Adipocyte (in vitro differentiated cells): ENCODE measurements around the gene CCL1.

Experiments
- DNase-seq: peaks from one replicate; pipeline ENCODE4 v3.0.0-alpha.2; 2015; ENCODE audit warnings: low read depth
- H3K27me3 ChIP-seq: replicated peaks from 2 replicates; pipeline ENCODE4 v1.7.0; 2013; ENCODE audit warnings: mild to moderate bottlenecking, low read length, moderate library complexity; ENCODE audit not compliant: control insufficient read depth, insufficient read depth
- H3K36me3 ChIP-seq: 2 replicates; pipeline ENCODE4 v1.7.0; 2013; ENCODE audit warnings: low read length, mild to moderate bottlenecking, moderate library complexity; ENCODE audit not compliant: control insufficient read depth, insufficient read depth, severe bottlenecking
- H3K4me1 ChIP-seq: 2 replicates; pipeline ENCODE4 v1.7.0; 2013; ENCODE audit warnings: mild to moderate bottlenecking, low read length, moderate library complexity; ENCODE audit not compliant: control insufficient read depth, insufficient read depth
- H3K4me3 ChIP-seq: 2 replicates; pipeline ENCODE4 v1.7.0; 2013; ENCODE audit warnings: mild to moderate bottlenecking, low read length, moderate library complexity
- H3K9ac ChIP-seq: 2 replicates; pipeline ENCODE4 v1.7.0; 2013; ENCODE audit warnings: mild to moderate bottlenecking, low read length, moderate library complexity
- H3K9me3 ChIP-seq: 2 replicates; pipeline ENCODE4 v1.7.0; 2013; ENCODE audit warnings: mild to moderate bottlenecking, low read length, moderate library complexity; ENCODE audit not compliant: control insufficient read depth

CCL1 gene

GRCh38 chr17:34397265-34397664, 34.2 kb upstream of the CCL1 start:
- Histone ChIP-seq H3K4me1 (no peaks in the 10 kb centered on the region), H3K9ac (no peak overlapping the region), H3K4me3 (no peak overlapping the region), H3K36me3 (no peaks in the 10 kb centered on the region), H3K9me3 (no peaks in the 10 kb centered on the region), H3K27me3 (peaks cover 42% of the 10 kb centered on the region)
- DNase-seq, result no peak

- peaks cover 43% of the 10 kb centered on the region for H3K27me3 ChIP-seq
- no peak overlapping the region for H3K9ac ChIP-seq
- H3K4me1 ChIP-seq, result no peaks in the 10 kb centered on the region
- H3K36me3 ChIP-seq, result no peaks in the 10 kb centered on the region
- no peak for DNase-seq
- no peaks in the 10 kb centered on the region for H3K9me3 ChIP-seq
- no peak overlapping the region for H3K4me3 ChIP-seq
Observed at GRCh38 chr17:34393401-34393800, 30.4 kb upstream of the CCL1 start.

- peaks cover 35% of the 10 kb centered on the region for H3K27me3 ChIP-seq
- no peak for DNase-seq
Observed at GRCh38 chr17:34391241-34391640, 28.2 kb upstream of the CCL1 start.

GRCh38 chr17:34390649-34391048, 27.6 kb upstream of the CCL1 start:
- no peak for DNase-seq
- H3K36me3 ChIP-seq, result no peaks in the 10 kb centered on the region
- no peak overlapping the region for H3K4me3 ChIP-seq
- no peaks in the 10 kb centered on the region for H3K9me3 ChIP-seq
- peaks cover 35% of the 10 kb centered on the region for H3K27me3 ChIP-seq
- H3K9ac ChIP-seq, result no peak overlapping the region
- H3K4me1 ChIP-seq, result no peaks in the 10 kb centered on the region

More at GRCh38 chr17:34391241-34391640, 28.2 kb upstream of the CCL1 start:
- H3K9me3 ChIP-seq, result no peaks in the 10 kb centered on the region
- H3K4me1 ChIP-seq, result no peaks in the 10 kb centered on the region
- H3K4me3 ChIP-seq, result no peak overlapping the region
- H3K36me3 ChIP-seq, result no peaks in the 10 kb centered on the region
- H3K9ac ChIP-seq, result no peak overlapping the region

GRCh38 chr17:34389126-34389750, 26.2 kb upstream of the CCL1 start:
- no peak overlapping the region for H3K4me3 ChIP-seq
- H3K36me3 ChIP-seq, result no peaks in the 10 kb centered on the region
- H3K4me1 ChIP-seq, result no peaks in the 10 kb centered on the region
- no peaks in the 10 kb centered on the region for H3K9me3 ChIP-seq
- no peak overlapping the region for H3K9ac ChIP-seq
- H3K27me3 ChIP-seq, result peaks cover 34% of the 10 kb centered on the region
- DNase-seq, result no peak

GRCh38 chr17:34387566-34387965, 24.5 kb upstream of the CCL1 start:
- peaks cover 38% of the 10 kb centered on the region for H3K27me3 ChIP-seq
- H3K9ac ChIP-seq, result no peak overlapping the region
- H3K4me1 ChIP-seq, result peaks cover 3% of the 10 kb centered on the region
- H3K36me3 ChIP-seq, result no peaks in the 10 kb centered on the region
- DNase-seq, result no peak
- H3K4me3 ChIP-seq, result no peak overlapping the region
- H3K9me3 ChIP-seq, result no peaks in the 10 kb centered on the region

GRCh38 chr17:34386697-34387550, 23.9 kb upstream of the CCL1 start:
- Histone ChIP-seq H3K27me3 (peaks cover 38% of the 10 kb centered on the region), H3K4me3 (no peak overlapping the region), H3K9ac (no peak overlapping the region), H3K4me1 (peaks cover 4% of the 10 kb centered on the region), H3K36me3 (no peaks in the 10 kb centered on the region), H3K9me3 (no peaks in the 10 kb centered on the region)
- no peak for DNase-seq

GRCh38 chr17:34386343-34386696, 23.3 kb upstream of the CCL1 start:
- Histone ChIP-seq H3K4me3 (no peak overlapping the region), H3K9me3 (no peaks in the 10 kb centered on the region), H3K4me1 (peaks cover 4% of the 10 kb centered on the region), H3K9ac (no peak overlapping the region), H3K36me3 (no peaks in the 10 kb centered on the region), H3K27me3 (peaks cover 36% of the 10 kb centered on the region)
- no peak for DNase-seq

- no peak for DNase-seq
- Histone ChIP-seq H3K9me3 (no peaks in the 10 kb centered on the region), H3K9ac (no peak overlapping the region), H3K4me3 (no peak overlapping the region), H3K4me1 (peaks cover 4% of the 10 kb centered on the region), H3K27me3 (peaks cover 25% of the 10 kb centered on the region), H3K36me3 (no peaks in the 10 kb centered on the region)
Observed at GRCh38 chr17:34384822-34385605, 22.0 kb upstream of the CCL1 start.

- H3K36me3 ChIP-seq, result no peaks in the 10 kb centered on the region
- no peak for DNase-seq
Observed at GRCh38 chr17:34384271-34384670, 21.2 kb upstream of the CCL1 start.

GRCh38 chr17:34383216-34383615, 20.2 kb upstream of the CCL1 start:
- Histone ChIP-seq H3K4me1 (peaks cover 11% of the 10 kb centered on the region), H3K36me3 (no peaks in the 10 kb centered on the region), H3K9me3 (no peaks in the 10 kb centered on the region), H3K27me3 (peaks cover 13% of the 10 kb centered on the region), H3K4me3 (no peak overlapping the region), H3K9ac (no peak overlapping the region)
- DNase-seq, result no peak

More at GRCh38 chr17:34384271-34384670, 21.2 kb upstream of the CCL1 start:
- no peak overlapping the region for H3K9ac ChIP-seq
- H3K27me3 ChIP-seq, result peaks cover 20% of the 10 kb centered on the region
- peaks cover 6% of the 10 kb centered on the region for H3K4me1 ChIP-seq
- no peak overlapping the region for H3K4me3 ChIP-seq
- no peaks in the 10 kb centered on the region for H3K9me3 ChIP-seq
